Hepatocyte (in vitro differentiated cells): ENCODE measurements around the gene HOXB1. TPM values are rescaled to one million over a fixed set of nuclear protein-coding genes. Genes with fewer than 3 reads are reported as not detected.

ENCODE experiments used
- DNase-seq: peaks from one replicate; pipeline ENCODE4 v3.0.0-alpha.2; 2016; ENCODE audit warnings: low spot score
- H2AFZ ChIP-seq: fragments of 200-600 bp; sonication (generic); 2 replicates; pipeline ENCODE4 v1.6.0; 2016; ENCODE audit warnings: antibody characterized with exemption, mild to moderate bottlenecking
- H3K27ac ChIP-seq: fragments of 200-600 bp; sonication (generic); 2 replicates; pipeline ENCODE4 v1.5.1; 2016; ENCODE audit warnings: mild to moderate bottlenecking
- H3K27me3 ChIP-seq: fragments of 200-600 bp; sonication (generic); 2 replicates; pipeline ENCODE4 v1.6.1; 2016
- H3K36me3 ChIP-seq: fragments of 200-600 bp; sonication (generic); replicated peaks from 2 replicates; pipeline ENCODE4 v1.5.1; 2016; ENCODE audit warnings: low read depth; ENCODE audit not compliant: insufficient read depth
- H3K4me1 ChIP-seq: fragments of 200-600 bp; sonication (generic); 2 replicates; pipeline ENCODE4 v1.5.1; 2016; ENCODE audit warnings: mild to moderate bottlenecking, moderate library complexity; ENCODE audit not compliant: insufficient read depth
- H3K4me2 ChIP-seq: fragments of 200-600 bp; sonication (generic); 2 replicates; pipeline ENCODE4 v1.6.0; 2016
- H3K4me3 ChIP-seq: fragments of 200-600 bp; sonication (generic); 2 replicates; pipeline ENCODE4 v1.5.1; 2016; ENCODE audit warnings: mild to moderate bottlenecking
- H3K79me2 ChIP-seq: fragments of 200-600 bp; sonication (generic); 2 replicates; pipeline ENCODE4 v1.6.0; 2017; ENCODE audit warnings: mild to moderate bottlenecking
- H3K9me2 ChIP-seq: fragments of 200-600 bp; sonication (generic); replicated peaks from 2 replicates; pipeline ENCODE4 v1.6.0; 2017; ENCODE audit warnings: mild to moderate bottlenecking; ENCODE audit not compliant: insufficient read depth
- H3K9me3 ChIP-seq: fragments of 200-600 bp; sonication (generic); 2 replicates; pipeline ENCODE4 v1.5.1; 2016; ENCODE audit warnings: low read depth, mild to moderate bottlenecking
- H4K20me1 ChIP-seq: fragments of 200-600 bp; sonication (generic); 2 replicates; pipeline ENCODE4 v1.6.0; 2016; ENCODE audit warnings: mild to moderate bottlenecking; ENCODE audit not compliant: insufficient read depth, poor library complexity, severe bottlenecking
- CTCF ChIP-seq: fragments of 200-600 bp; sonication (generic); IDR thresholded peaks from 2 replicates; pipeline ENCODE4 v1.5.1; 2016; ENCODE audit warnings: antibody characterized with exemption, mild to moderate bottlenecking; ENCODE audit not compliant: poor library complexity
- EZH2 ChIP-seq: fragments of 200-600 bp; sonication (generic); IDR thresholded peaks from 2 replicates; pipeline ENCODE4 v1.6.1; 2016; ENCODE audit warnings: antibody characterized with exemption, mild to moderate bottlenecking, borderline replicate concordance
- EZH2phosphoT487 ChIP-seq: fragments of 200-600 bp; sonication (generic); IDR thresholded peaks from one replicate; pipeline ENCODE4 v1.6.1; 2018; ENCODE audit warnings: antibody characterized with exemption, mild to moderate bottlenecking, low read depth, moderate library complexity; ENCODE audit not compliant: unreplicated experiment, severe bottlenecking
- WGBS: methylation state at CpG from one replicate; pipeline ENCODE4 v1.1.6; 2016; ENCODE audit warnings: low lambda C conversion rate; ENCODE audit errors: missing lambda C conversion rate; 5-methylcytosine and 5-hydroxymethylcytosine counted together
- polyA plus RNA-seq: library from polyadenylated mRNA; unstranded; fragments of >200 nt; fragmentation: Nextera tagmentation; extraction: Ambion mirVana; gene quantifications from 2 replicates; pipeline ENCODE4 v1.2.1, GENCODE V29; 2016
- total RNA-seq: library from RNA; depleted of rRNA; stranded (reverse); fragments of >200 nt; gene quantifications from 2 replicates; pipeline ENCODE4 v1.2.3, GENCODE V29; 2014

The HOXB1 gene
- total and polyA plus RNA-seq, 2 experiments from 2014 or later = not detected

GRCh38 chr17:48542114-48542656 lies 11.4 kb upstream of the HOXB1 start:
- Histone ChIP-seq H3K27me3 (peaks cover 79% of the 10 kb centered on the region), H3K4me3 (no peak overlapping the region), H3K9me3 (no peaks in the 10 kb centered on the region), H4K20me1 (no peaks in the 10 kb centered on the region), H2AFZ (no peak overlapping the region), H3K36me3 (no peaks in the 10 kb centered on the region), H3K79me2 (peaks cover 20% of the 10 kb centered on the region), H3K27ac (peak overlapping the region; percentile 96), H3K4me2 (peak overlapping the region; percentile 91), H3K9me2 (no peaks in the 10 kb centered on the region), H3K4me1 (peaks cover 14% of the 10 kb centered on the region)
- 19% methylated on average over 27 of the region's 27 CpGs for WGBS
- DNase-seq = no peak
- TF ChIP-seq EZH2 (peak; percentile 76), CTCF (no peak), EZH2phosphoT487 (peak; percentile 70)

GRCh38 chr17:48541577-48542113 lies 10.8 kb upstream of the HOXB1 start:
- peak; percentile 50 for DNase-seq
- H3K27me3 ChIP-seq = peaks cover 77% of the 10 kb centered on the region
- no peaks in the 10 kb centered on the region for H3K9me2 ChIP-seq
- TF ChIP-seq CTCF (no peak), EZH2phosphoT487 (no peak), EZH2 (peak; percentile 21)
- H3K36me3 ChIP-seq = no peaks in the 10 kb centered on the region
- H4K20me1 ChIP-seq = no peaks in the 10 kb centered on the region
- peak overlapping the region; percentile 53 for H2AFZ ChIP-seq
- peak overlapping the region; percentile 28 for H3K4me3 ChIP-seq
- H3K4me1 ChIP-seq = peaks cover 14% of the 10 kb centered on the region
- peak overlapping the region; percentile 96 for H3K27ac ChIP-seq
- 6% methylated on average over 23 of the region's 36 CpGs for WGBS
- no peaks in the 10 kb centered on the region for H3K9me3 ChIP-seq
- peak overlapping the region; percentile 91 for H3K4me2 ChIP-seq
- peaks cover 20% of the 10 kb centered on the region for H3K79me2 ChIP-seq

- peaks cover 20% of the 10 kb centered on the region for H3K79me2 ChIP-seq
- H3K27me3 ChIP-seq = peaks cover 76% of the 10 kb centered on the region
Observed at GRCh38 chr17:48541036-48541576, 10.3 kb upstream of the HOXB1 start.

More at GRCh38 chr17:48541036-48541576, 10.3 kb upstream of the HOXB1 start:
- H3K9me2 ChIP-seq = no peaks in the 10 kb centered on the region
- H3K4me1 ChIP-seq = peaks cover 14% of the 10 kb centered on the region
- no peaks in the 10 kb centered on the region for H3K9me3 ChIP-seq
- peak overlapping the region; percentile 28 for H3K4me3 ChIP-seq
- no peak for DNase-seq
- H3K27ac ChIP-seq = peak overlapping the region; percentile 96
- TF ChIP-seq CTCF (no peak), EZH2 (no peak), EZH2phosphoT487 (no peak)
- peak overlapping the region; percentile 53 for H2AFZ ChIP-seq
- H4K20me1 ChIP-seq = no peaks in the 10 kb centered on the region
- H3K36me3 ChIP-seq = no peaks in the 10 kb centered on the region
- WGBS = 28% methylated on average over 12 of the region's 12 CpGs
- H3K4me2 ChIP-seq = peak overlapping the region; percentile 91
